Motor neuron (in vitro differentiated cells): Measurements from ENCODE around the gene FNDC3A. TPM values are rescaled to one million over a fixed set of nuclear protein-coding genes. Genes with fewer than 3 reads are reported as not detected.
"Not testable (repeated sequence)": the region's sequence is repeated elsewhere in the genome, so short reads cannot be mapped to it uniquely, and the experiment has no call there.

Source experiments
- ATAC-seq, 8 experiments: fragments of 200-7000 bp; cut with Tn5 transposase; replicated peaks in 6 of 8; 2 replicates each; pipeline ENCODE4 v1.8.0; 2021; ENCODE audit warnings: mild to moderate bottlenecking in 8 of 8, moderate library complexity in 8 of 8
- H3K27ac ChIP-seq, 2 donors: fragments of 250-450 bp; sonication (Bioruptor Pico); 2 replicates each; pipeline ENCODE4 v1.9.0; 2021; ENCODE audit warnings: antibody characterized with exemption in 2 of 2, mild to moderate bottlenecking in 2 of 2, moderate library complexity in 1 of 2
- H3K4me1 ChIP-seq, 2 donors: fragments of 250-450 bp; sonication (Bioruptor Pico); replicated peaks in 1 of 2; 2 replicates each; pipeline ENCODE4 v1.6.1; 2021; ENCODE audit warnings: antibody characterized with exemption in 2 of 2, mild to moderate bottlenecking in 2 of 2, moderate library complexity in 1 of 2
- H3K4me3 ChIP-seq, 5 donors: fragments of 250-450 bp; sonication (Bioruptor Pico); 2 replicates each; pipeline ENCODE4 v1.9.0; 2021; ENCODE audit warnings: antibody characterized with exemption in 5 of 5, mild to moderate bottlenecking in 5 of 5, moderate library complexity in 4 of 5
- WGBS, 10 experiments: fragments of 450-650 bp; shearing (Covaris generic); methylation state at CpG; one replicate each; pipeline ENCODE4 v1.0.0; 2022; 5-methylcytosine and 5-hydroxymethylcytosine counted together
- in situ Hi-C, 9 experiments: fragments of 400-800 bp; cut with MboI; loops; one replicate each; pipeline ENCODE4 v1.15.0; 2021; ENCODE audit warnings: low sequenced_read_pairs in 9 of 9, low pct_unique_long_range_greater_than_20kb in 2 of 9; ENCODE audit not compliant: unreplicated experiment in 9 of 9
- total RNA-seq, 8 experiments: library from RNA; unstranded; fragments of 300-600 nt; gene quantifications; 2 replicates each; pipeline versions ENCODE4 v1.2.3 to v1.2.4, GENCODE V29; 2022

Gene FNDC3A
- total RNA-seq, 8 experiments from 2014 or later: 41.0 to 83.4 (median 49.5) TPM

- WGBS, 10 experiments: 92 to 100% (median 100%) methylated on average over 1 to 4 of the region's 6 CpGs; no CpG with 5 or more reads in 4 of the 10 experiments
- H3K27ac ChIP-seq, H3K4me1 ChIP-seq, ATAC-seq, H3K4me3 ChIP-seq, in situ Hi-C loops: not testable (repeated sequence)
These were observed 142.7 kb downstream of the FNDC3A start for GRCh38 chr13:49118455-49118854.

- in situ Hi-C loops: no loop called here
- ATAC-seq: no peak
- Histone ChIP-seq H3K27ac (no peak overlapping the region), H3K4me3 (no peak overlapping the region), H3K4me1 (no peaks in the 10 kb centered on the region)
- 67 to 100% (median 75%) methylated on average over 1 to 5 of the region's 5 CpGs; no CpG with 5 or more reads in 2 of the 10 experiments for WGBS, 10 experiments
These were observed 149.1 kb downstream of the FNDC3A start for GRCh38 chr13:49124693-49125304.

GRCh38 chr13:49125964-49126524 is 150.3 kb downstream of the FNDC3A start:
- no peak overlapping the region for H3K4me3 ChIP-seq
- in situ Hi-C loops: no loop called here
- 10 to 92% (median 64%) methylated on average over 1 to 2 of the region's 2 CpGs for WGBS, 10 experiments
- H3K4me1 ChIP-seq: no peaks in the 10 kb centered on the region
- no peak for ATAC-seq
- H3K27ac ChIP-seq: no peak overlapping the region

GRCh38 chr13:49132479-49133002 is 156.8 kb downstream of the FNDC3A start:
- in situ Hi-C loops: no loop called here
- Histone ChIP-seq H3K4me3 (no peak overlapping the region), H3K4me1 (no peaks in the 10 kb centered on the region), H3K27ac (no peak overlapping the region)
- 88 to 100% (median 100%) methylated on average over 1 of the region's 1 CpG; no CpG with 5 or more reads in 2 of the 10 experiments for WGBS, 10 experiments
- ATAC-seq: no peak

GRCh38 chr13:49134305-49134704 is 158.6 kb downstream of the FNDC3A start:
- in situ Hi-C loops: no loop called here

GRCh38 chr13:49137138-49137643 is 161.5 kb downstream of the FNDC3A start:
- H3K4me1 ChIP-seq, ATAC-seq, in situ Hi-C loops, H3K27ac ChIP-seq, H3K4me3 ChIP-seq: not testable (repeated sequence)
- 95 to 100% (median 100%) methylated on average over 1 to 7 of the region's 7 CpGs; no CpG with 5 or more reads in 2 of the 10 experiments for WGBS, 10 experiments

More at GRCh38 chr13:49134305-49134704, 158.6 kb downstream of the FNDC3A start:
- Histone ChIP-seq H3K4me1 (no peaks in the 10 kb centered on the region), H3K27ac (no peak overlapping the region), H3K4me3 (no peak overlapping the region)
- WGBS, 10 experiments: 76 to 100% (median 97%) methylated on average over 1 to 3 of the region's 3 CpGs
- ATAC-seq: no peak

- no peak overlapping the region for H3K27ac ChIP-seq
- in situ Hi-C loops: no loop called here
- H3K4me1 ChIP-seq: no peaks in the 10 kb centered on the region
- no peak for ATAC-seq
- no peak overlapping the region for H3K4me3 ChIP-seq
These were observed 165.3 kb downstream of the FNDC3A start for GRCh38 chr13:49140910-49141611.

GRCh38 chr13:49146950-49147355 is 171.2 kb downstream of the FNDC3A start:
- 43 to 100% (median 75%) methylated on average over 1 to 2 of the region's 2 CpGs; no CpG with 5 or more reads in 1 of the 10 experiments for WGBS, 10 experiments
- peak in 2 of 8 experiments; percentile 80 to 87 for ATAC-seq
- Histone ChIP-seq H3K4me1 (no peaks in the 10 kb centered on the region), H3K4me3 (no peak overlapping the region), H3K27ac (no peak overlapping the region)
- in situ Hi-C loops: no loop called here

GRCh38 chr13:49148405-49148804 is 172.7 kb downstream of the FNDC3A start:
- Histone ChIP-seq H3K27ac (no peak overlapping the region), H3K4me1 (no peaks in the 10 kb centered on the region), H3K4me3 (no peak overlapping the region)
- no peak for ATAC-seq
- WGBS, 10 experiments: 100% methylated on average over 1 of the region's 1 CpG; no CpG with 5 or more reads in 2 of the 10 experiments
- in situ Hi-C loops: no loop called here

GRCh38 chr13:49157955-49158584 is 182.4 kb downstream of the FNDC3A start:
- in situ Hi-C loops, H3K4me3 ChIP-seq, H3K4me1 ChIP-seq, ATAC-seq, H3K27ac ChIP-seq: not testable (repeated sequence)
- 100% methylated on average over 6 of the region's 35 CpGs; no CpG with 5 or more reads in 9 of the 10 experiments for WGBS, 10 experiments

GRCh38 chr13:49163162-49163561 is 187.4 kb downstream of the FNDC3A start:
- H3K27ac ChIP-seq, H3K4me3 ChIP-seq, in situ Hi-C loops, H3K4me1 ChIP-seq, ATAC-seq: not testable (repeated sequence)
- 97 to 100% (median 100%) methylated on average over 1 to 6 of the region's 8 CpGs; no CpG with 5 or more reads in 6 of the 10 experiments for WGBS, 10 experiments

- in situ Hi-C loops: no loop called here
- Histone ChIP-seq H3K4me3 (no peak overlapping the region), H3K4me1 (no peaks in the 10 kb centered on the region), H3K27ac (no peak overlapping the region)
- WGBS, 10 experiments: 94 to 100% (median 98%) methylated on average over 3 to 7 of the region's 7 CpGs; no CpG with 5 or more reads in 2 of the 10 experiments
- ATAC-seq: no peak
These were observed 189.0 kb downstream of the FNDC3A start for GRCh38 chr13:49164712-49165111.
